Smooth muscle cell (in vitro differentiated cells): ENCODE measurements around the gene TMEM179. TPM values are rescaled to one million over a fixed set of nuclear protein-coding genes. Genes with fewer than 3 reads are reported as not detected.

Experiments used
- DNase-seq: peaks from one replicate; lab custom pipeline; 2025; ENCODE audit not compliant: unreplicated experiment; lab: John Stamatoyannopoulos, UW
- H2AFZ ChIP-seq: fragments of 200-600 bp; sonication (generic); 2 replicates; pipeline ENCODE4 v1.6.0; 2016; ENCODE audit warnings: antibody characterized with exemption, low read depth, mild to moderate bottlenecking
- H3F3A ChIP-seq: fragments of 200-600 bp; sonication (generic); 2 replicates; pipeline ENCODE4 v1.6.0; 2017; ENCODE audit warnings: antibody characterized with exemption, low read depth
- H3K27ac ChIP-seq: fragments of 200-600 bp; sonication (generic); 2 replicates; pipeline ENCODE4 v1.5.1; 2016; ENCODE audit warnings: low read depth, mild to moderate bottlenecking
- H3K27me3 ChIP-seq: fragments of 200-600 bp; sonication (generic); 2 replicates; pipeline ENCODE4 v1.6.1; 2016; ENCODE audit warnings: low read depth, mild to moderate bottlenecking
- H3K36me3 ChIP-seq: fragments of 200-600 bp; sonication (generic); 2 replicates; pipeline ENCODE4 v1.5.1; 2016; ENCODE audit warnings: low read depth
- H3K4me1 ChIP-seq: fragments of 200-600 bp; sonication (generic); 2 replicates; pipeline ENCODE4 v1.5.1; 2016; ENCODE audit warnings: low read depth
- H3K4me2 ChIP-seq: fragments of 200-600 bp; sonication (generic); 2 replicates; pipeline ENCODE4 v1.6.0; 2016; ENCODE audit warnings: mild to moderate bottlenecking
- H3K4me3 ChIP-seq: fragments of 200-600 bp; sonication (generic); 2 replicates; pipeline ENCODE4 v1.5.1; 2016; ENCODE audit warnings: mild to moderate bottlenecking
- H3K79me2 ChIP-seq: fragments of 200-600 bp; sonication (generic); 2 replicates; pipeline ENCODE4 v1.6.0; 2016; ENCODE audit warnings: low read depth, mild to moderate bottlenecking
- H3K9ac ChIP-seq: fragments of 200-600 bp; sonication (generic); 2 replicates; pipeline ENCODE4 v1.6.0; 2016; ENCODE audit warnings: low read depth
- H3K9me3 ChIP-seq: fragments of 200-600 bp; sonication (generic); replicated peaks from 2 replicates; pipeline ENCODE4 v1.5.1; 2016; ENCODE audit warnings: low read depth
- H4K20me1 ChIP-seq: fragments of 200-600 bp; sonication (generic); 2 replicates; pipeline ENCODE4 v1.6.0; 2016; ENCODE audit warnings: low read depth
- CTCF ChIP-seq: fragments of 200-600 bp; sonication (generic); IDR thresholded peaks from 2 replicates; pipeline ENCODE4 v1.5.1; 2017; ENCODE audit warnings: borderline replicate concordance, mild to moderate bottlenecking, antibody characterized with exemption; ENCODE audit not compliant: insufficient read depth, poor library complexity, severe bottlenecking
- WGBS: methylation state at CpG from one replicate; pipeline ENCODE4 v1.1.7; 2016; ENCODE audit warnings: low lambda C conversion rate; 5-methylcytosine and 5-hydroxymethylcytosine counted together
- polyA plus RNA-seq: library from polyadenylated mRNA; unstranded; fragments of >200 nt; fragmentation: Nextera tagmentation; extraction: Ambion mirVana; gene quantifications from 2 replicates; pipeline ENCODE4 v1.2.1, GENCODE V29; 2016
- total RNA-seq: library from RNA; depleted of rRNA; stranded (reverse); fragments of >200 nt; gene quantifications from 2 replicates; pipeline ENCODE4 v1.2.3, GENCODE V29; 2014

The TMEM179 gene
- total and polyA plus RNA-seq, 2 experiments from 2014 or later: 0.87 to 4.8 TPM

DNA sequence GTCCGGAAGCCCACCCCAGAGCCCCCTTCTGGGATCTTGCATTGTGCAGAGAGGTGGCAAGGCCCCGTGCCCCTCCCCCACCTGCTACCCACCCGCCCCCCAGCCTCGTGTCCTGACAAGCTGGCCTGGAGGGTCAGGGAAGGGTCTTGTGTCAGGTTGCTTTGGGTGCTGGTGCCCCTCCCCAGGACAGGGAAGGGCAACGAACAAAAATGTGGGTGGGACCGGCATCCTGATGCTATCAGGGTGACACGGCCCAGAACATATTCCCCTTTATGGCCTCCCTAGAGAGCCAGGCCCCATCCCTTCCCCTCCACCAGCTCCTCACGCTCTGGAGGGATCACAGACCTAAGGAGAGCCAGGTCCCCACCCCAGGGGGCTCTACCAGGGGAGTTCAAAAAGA, 38.7 kb upstream of the TMEM179 start:
- WGBS: 60% methylated on average over 5 of the region's 8 CpGs
- Histone ChIP-seq H3K27me3 (no peaks in the 10 kb centered on the region), H3K4me2 (no peak overlapping the region), H3K4me1 (no peaks in the 10 kb centered on the region), H4K20me1 (no peaks in the 10 kb centered on the region), H3F3A (no peaks in the 10 kb centered on the region), H2AFZ (no peak overlapping the region), H3K27ac (no peak overlapping the region), H3K9me3 (peaks cover 4% of the 10 kb centered on the region), H3K4me3 (no peak overlapping the region), H3K79me2 (no peaks in the 10 kb centered on the region), H3K36me3 (no peaks in the 10 kb centered on the region), H3K9ac (no peak overlapping the region)
- no peak for DNase-seq
- no peak for TF ChIP-seq CTCF

- no peak overlapping the region for H3K27ac ChIP-seq
- DNase-seq: no peak
- H2AFZ ChIP-seq: no peak overlapping the region
- no peak overlapping the region for H3K4me3 ChIP-seq
- no peak overlapping the region for H3K9ac ChIP-seq
- H3K4me1 ChIP-seq: no peaks in the 10 kb centered on the region
- no peak for TF ChIP-seq CTCF
- WGBS: 92% methylated on average over 9 of the region's 9 CpGs
- no peak overlapping the region for H3K4me2 ChIP-seq
- H3F3A ChIP-seq: no peaks in the 10 kb centered on the region
- no peaks in the 10 kb centered on the region for H4K20me1 ChIP-seq
- peaks cover 4% of the 10 kb centered on the region for H3K9me3 ChIP-seq
- no peaks in the 10 kb centered on the region for H3K27me3 ChIP-seq
- no peaks in the 10 kb centered on the region for H3K79me2 ChIP-seq
- no peaks in the 10 kb centered on the region for H3K36me3 ChIP-seq
These were observed 37.9 kb upstream of the TMEM179 start for GRCh38 chr14:104642540-104642868.

- Histone ChIP-seq H3K9me3 (peaks cover 4% of the 10 kb centered on the region), H3K36me3 (no peaks in the 10 kb centered on the region), H2AFZ (no peak overlapping the region), H3F3A (no peaks in the 10 kb centered on the region), H3K4me2 (no peak overlapping the region), H3K9ac (no peak overlapping the region), H3K4me1 (no peaks in the 10 kb centered on the region), H3K79me2 (no peaks in the 10 kb centered on the region), H4K20me1 (no peaks in the 10 kb centered on the region), H3K27me3 (no peaks in the 10 kb centered on the region), H3K4me3 (no peak overlapping the region), H3K27ac (no peak overlapping the region)
- WGBS: 87% methylated on average over 21 of the region's 23 CpGs
- TF ChIP-seq CTCF: no peak
- no peak for DNase-seq
These were observed 37.4 kb upstream of the TMEM179 start for GRCh38 chr14:104641753-104642539.

DNA sequence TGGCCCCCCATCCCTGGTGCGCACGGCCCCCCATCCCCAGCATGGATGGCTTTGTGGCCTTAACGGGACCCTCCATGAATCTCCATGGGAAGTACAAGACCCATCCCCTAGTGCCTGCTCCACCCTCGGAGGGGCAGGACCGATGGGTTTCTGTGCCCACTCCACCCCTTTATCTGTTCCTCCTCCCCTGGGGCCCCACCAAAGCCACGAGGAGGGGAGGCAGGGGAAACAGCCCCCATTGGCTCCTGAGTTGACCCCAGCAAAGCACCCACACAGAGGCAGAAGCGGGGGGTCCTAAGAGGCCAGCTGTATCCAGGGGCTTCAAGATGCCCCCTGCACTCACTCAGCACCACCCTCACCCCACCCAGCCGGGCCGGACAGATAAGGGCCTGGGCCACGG, 36.1 kb upstream of the TMEM179 start:
- Histone ChIP-seq H3K27me3 (no peaks in the 10 kb centered on the region), H3K4me2 (no peak overlapping the region), H3K9me3 (peaks cover 4% of the 10 kb centered on the region), H3K4me3 (no peak overlapping the region), H3K4me1 (no peaks in the 10 kb centered on the region), H3F3A (no peaks in the 10 kb centered on the region), H4K20me1 (no peaks in the 10 kb centered on the region), H2AFZ (no peak overlapping the region), H3K79me2 (no peaks in the 10 kb centered on the region), H3K27ac (no peak overlapping the region), H3K9ac (no peak overlapping the region), H3K36me3 (no peaks in the 10 kb centered on the region)
- WGBS: 86% methylated on average over 10 of the region's 10 CpGs
- no peak for TF ChIP-seq CTCF
- DNase-seq: no peak
